K562 (cell line): ENCODE data around the gene IGIP. TPM values are rescaled to one million over a fixed set of nuclear protein-coding genes. Genes with fewer than 3 reads are reported as not detected.

Experiments
- CREBBP ChIP-seq: IDR thresholded peaks from one replicate; pipeline ENCODE4 v1.6.1; 2012; ENCODE audit warnings: low read depth, mild to moderate bottlenecking, control low read depth, inconsistent platforms, low read length
- DPF2 ChIP-seq: fragments of 450-650 bp; IDR thresholded peaks from 2 replicates; pipeline ENCODE4 v1.6.1; 2016
- FOXJ2 ChIP-seq: fragments of 200-800 bp; sonication (Bioruptor generic); IDR thresholded peaks from 2 replicates; pipeline ENCODE4 v1.6.1; 2016; ENCODE audit warnings: missing genetic modification characterization, missing compliant biosample characterization
- FOXK1 ChIP-seq: sonication (generic); formaldehyde crosslinking; IDR thresholded peaks from 2 replicates; pipeline ENCODE4 v1.8.0; 2022; ENCODE audit warnings: missing genetic modification reagents, mild to moderate bottlenecking, borderline replicate concordance
- HCFC1 ChIP-seq: IDR thresholded peaks from 2 replicates; pipeline ENCODE4 v1.6.1; 2012; ENCODE audit warnings: low read depth, low read length, improper control_type of control experiment
- HIVEP1 ChIP-seq: fragments of 250-450 bp; sonication (Bioruptor Pico); IDR thresholded peaks from 2 replicates; pipeline ENCODE4 v1.4.0; 2020; ENCODE audit warnings: mild to moderate bottlenecking
- SMAD1 ChIP-seq: fragments of 150-350 bp; IDR thresholded peaks from 2 replicates; pipeline ENCODE4 v1.6.1; 2014; ENCODE audit warnings: low read length, low read depth; ENCODE audit not compliant: partially characterized antibody
- SRSF1 ChIP-seq: fragments of 200-400 bp; formaldehyde crosslinking; IDR thresholded peaks from 2 replicates; pipeline ENCODE4 v1.6.1; 2017; ENCODE audit warnings: mild to moderate bottlenecking, low read depth, low read length, moderate library complexity
- TEAD2 ChIP-seq: fragments of 450-650 bp; IDR thresholded peaks from 2 replicates; pipeline ENCODE4 v1.6.1; 2016; ENCODE audit warnings: missing genetic modification characterization, control low read depth, missing compliant biosample characterization
- ZBED1 ChIP-seq: IDR thresholded peaks from 2 replicates; pipeline ENCODE4 v1.6.1; 2014
- ZNF431 ChIP-seq: sonication (generic); formaldehyde crosslinking; IDR thresholded peaks from 2 replicates; pipeline ENCODE4 v1.8.0; 2022; ENCODE audit warnings: mild to moderate bottlenecking, missing genetic modification reagents
- ZNF586 ChIP-seq: fragments of 450-650 bp; formaldehyde crosslinking; conservative IDR thresholded peaks from 2 replicates; pipeline ENCODE4 v1.4.0; 2020; ENCODE audit warnings: mild to moderate bottlenecking, moderate library complexity
- ZNF764 ChIP-seq: fragments of 250-450 bp; sonication (Bioruptor Pico); IDR thresholded peaks from 2 replicates; pipeline ENCODE4 v1.4.0; 2020; ENCODE audit warnings: low read depth, mild to moderate bottlenecking, moderate library complexity
- polyA plus RNA-seq, 8 experiments: library from polyadenylated mRNA; depleted of rRNA in 4 of 8; stranded (reverse) in 5 of 8; unstranded in 3 of 8; fragments of >200 nt; fragmentation: Nextera tagmentation in 2 of 8; fragmentation: Illumina TruSeq in 1 of 8; extraction: Ambion mirVana in 2 of 8; extraction: Trizol in 1 of 8; gene quantifications; 2 replicates each; pipeline versions ENCODE4 v1.2.1 to v1.2.3, GENCODE V29; 2011 to 2014; ENCODE audit warnings: inconsistent platforms in 1 of 8, missing spikeins in 1 of 8
- total RNA-seq, 7 experiments: library from RNA; depleted of rRNA in 6 of 7; stranded (reverse); fragments of >200 nt in 6 of 7; fragmentation: Illumina TruSeq in 2 of 7; extraction: Trizol in 2 of 7; gene quantifications; 2 replicates each; pipeline versions ENCODE4 v1.2.1 to v1.2.3, GENCODE V29; 2011 to 2021; ENCODE audit warnings: low replicate concordance in 1 of 7
- TF ChIP-seq, protein P1 (sequence below): fragments of 450-650 bp; IDR thresholded peaks from 2 replicates; pipeline ENCODE4 v1.6.1; 2016; ENCODE audit warnings: low read depth, mild to moderate bottlenecking, moderate library complexity
- TF ChIP-seq, protein P2 (sequence below), 3 experiments: fragments of 200-800 bp in 1 of 3; fragments of 250-450 bp in 1 of 3; fragments of 450-650 bp in 1 of 3; sonication (Bioruptor Pico) in 1 of 3; sonication (Bioruptor generic) in 1 of 3; formaldehyde crosslinking in 1 of 3; IDR thresholded peaks; 2 replicates each; pipeline versions ENCODE4 v1.6.1 to v1.8.0; 2016 to 2022; ENCODE audit warnings: mild to moderate bottlenecking in 2 of 3, missing genetic modification characterization in 2 of 3, missing compliant biosample characterization in 1 of 3, moderate library complexity in 1 of 3
- TF ChIP-seq, protein P3 (sequence below), 2 experiments: fragments of 450-650 bp in 1 of 2; sonication (generic) in 1 of 2; formaldehyde crosslinking; conservative IDR thresholded peaks; 2 replicates each; pipeline versions ENCODE4 v1.4.0 to v1.8.1; 2020 to 2022; ENCODE audit warnings: mild to moderate bottlenecking in 1 of 2, missing genetic modification reagents in 1 of 2
- TF ChIP-seq, protein P4 (sequence below): IDR thresholded peaks from 3 replicates; pipeline ENCODE4 v1.6.1; 2011; ENCODE audit warnings: borderline replicate concordance, mild to moderate bottlenecking; ENCODE audit not compliant: insufficient read length, insufficient read depth
- TF ChIP-seq, protein P5 (sequence below): fragments of 450-650 bp; IDR thresholded peaks from 2 replicates; pipeline ENCODE4 v1.6.1; 2017; ENCODE audit warnings: antibody characterized with exemption, mild to moderate bottlenecking

The IGIP gene
- total and polyA plus RNA-seq, 9 of the 15 experiments (the other 6 are each of a cell fraction or from before 2014, with no cell fraction given), result 0.52 to 1.6 (median 1.2) TPM

DNA sequence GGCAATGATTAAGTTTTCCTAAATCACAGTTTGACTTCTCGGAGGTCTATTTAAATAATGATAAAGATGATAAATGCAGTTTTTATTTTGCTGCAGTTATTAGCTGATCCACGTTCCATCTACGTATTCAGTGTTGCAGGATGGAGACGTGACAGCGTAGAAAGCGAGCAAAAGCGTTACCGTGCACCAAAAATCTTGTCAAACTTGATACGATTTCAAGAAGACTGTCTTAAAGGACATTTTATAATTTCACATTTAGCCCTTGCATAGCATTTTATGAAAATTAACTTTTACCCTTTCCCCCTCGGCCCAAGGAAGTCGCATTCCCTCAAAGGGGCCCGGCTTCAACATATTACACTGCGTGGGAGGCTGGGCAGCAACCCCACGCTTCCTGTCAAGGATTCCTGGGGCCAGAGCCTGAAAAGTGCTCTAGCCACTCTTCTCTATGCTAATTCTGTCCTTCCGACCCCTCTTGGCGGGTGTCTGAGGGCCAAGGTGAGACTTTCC is 18.9 kb upstream of the IGIP start (continued):
- TF ChIP-seq FOXJ2 (tag) (0 out of 2 replicates have a peak, but pooled peaks have one; percentile 27), HCFC1 (no peak), CREBBP (no peak), HIVEP1 (no peak), TEAD2 (tag) (no peak), ZNF764 (CRISPR knock-in tag) (no peak), DPF2 (peak; percentile 34; the same call in 1 of the 2 replicates), ZNF431 (CRISPR knock-in tag) (0 out of 2 replicates have a peak, but pooled peaks have one; percentile 18), SRSF1 (no peak), SMAD1 (no peak), FOXK1 (CRISPR knock-in tag) (peak; percentile 18; the same call in 1 of the 2 replicates), ZNF586 (CRISPR knock-in tag) (no peak), ZBED1 (no peak)
- TF ChIP-seq, protein P1, sequence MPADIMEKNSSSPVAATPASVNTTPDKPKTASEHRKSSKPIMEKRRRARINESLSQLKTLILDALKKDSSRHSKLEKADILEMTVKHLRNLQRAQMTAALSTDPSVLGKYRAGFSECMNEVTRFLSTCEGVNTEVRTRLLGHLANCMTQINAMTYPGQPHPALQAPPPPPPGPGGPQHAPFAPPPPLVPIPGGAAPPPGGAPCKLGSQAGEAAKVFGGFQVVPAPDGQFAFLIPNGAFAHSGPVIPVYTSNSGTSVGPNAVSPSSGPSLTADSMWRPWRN, result no peak
- TF ChIP-seq, protein P2, sequence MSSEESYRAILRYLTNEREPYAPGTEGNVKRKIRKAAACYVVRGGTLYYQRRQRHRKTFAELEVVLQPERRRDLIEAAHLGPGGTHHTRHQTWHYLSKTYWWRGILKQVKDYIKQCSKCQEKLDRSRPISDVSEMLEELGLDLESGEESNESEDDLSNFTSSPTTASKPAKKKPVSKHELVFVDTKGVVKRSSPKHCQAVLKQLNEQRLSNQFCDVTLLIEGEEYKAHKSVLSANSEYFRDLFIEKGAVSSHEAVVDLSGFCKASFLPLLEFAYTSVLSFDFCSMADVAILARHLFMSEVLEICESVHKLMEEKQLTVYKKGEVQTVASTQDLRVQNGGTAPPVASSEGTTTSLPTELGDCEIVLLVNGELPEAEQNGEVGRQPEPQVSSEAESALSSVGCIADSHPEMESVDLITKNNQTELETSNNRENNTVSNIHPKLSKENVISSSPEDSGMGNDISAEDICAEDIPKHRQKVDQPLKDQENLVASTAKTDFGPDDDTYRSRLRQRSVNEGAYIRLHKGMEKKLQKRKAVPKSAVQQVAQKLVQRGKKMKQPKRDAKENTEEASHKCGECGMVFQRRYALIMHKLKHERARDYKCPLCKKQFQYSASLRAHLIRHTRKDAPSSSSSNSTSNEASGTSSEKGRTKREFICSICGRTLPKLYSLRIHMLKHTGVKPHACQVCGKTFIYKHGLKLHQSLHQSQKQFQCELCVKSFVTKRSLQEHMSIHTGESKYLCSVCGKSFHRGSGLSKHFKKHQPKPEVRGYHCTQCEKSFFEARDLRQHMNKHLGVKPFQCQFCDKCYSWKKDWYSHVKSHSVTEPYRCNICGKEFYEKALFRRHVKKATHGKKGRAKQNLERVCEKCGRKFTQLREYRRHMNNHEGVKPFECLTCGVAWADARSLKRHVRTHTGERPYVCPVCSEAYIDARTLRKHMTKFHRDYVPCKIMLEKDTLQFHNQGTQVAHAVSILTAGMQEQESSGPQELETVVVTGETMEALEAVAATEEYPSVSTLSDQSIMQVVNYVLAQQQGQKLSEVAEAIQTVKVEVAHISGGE (CRISPR knock-in tag; IDR thresholded peaks at IDR 0.05), result peak in 1 of 3 experiments; percentile 53; a peak in 1 of 6 replicates
- TF ChIP-seq, protein P3, sequence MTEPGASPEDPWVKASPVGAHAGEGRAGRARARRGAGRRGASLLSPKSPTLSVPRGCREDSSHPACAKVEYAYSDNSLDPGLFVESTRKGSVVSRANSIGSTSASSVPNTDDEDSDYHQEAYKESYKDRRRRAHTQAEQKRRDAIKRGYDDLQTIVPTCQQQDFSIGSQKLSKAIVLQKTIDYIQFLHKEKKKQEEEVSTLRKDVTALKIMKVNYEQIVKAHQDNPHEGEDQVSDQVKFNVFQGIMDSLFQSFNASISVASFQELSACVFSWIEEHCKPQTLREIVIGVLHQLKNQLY (CRISPR knock-in tag; conservative IDR thresholded peaks at IDR 0.05), result 0 out of 4 replicates have a peak, but pooled peaks of 1 of the 2 experiments have one; percentile 6
- TF ChIP-seq, protein P4, sequence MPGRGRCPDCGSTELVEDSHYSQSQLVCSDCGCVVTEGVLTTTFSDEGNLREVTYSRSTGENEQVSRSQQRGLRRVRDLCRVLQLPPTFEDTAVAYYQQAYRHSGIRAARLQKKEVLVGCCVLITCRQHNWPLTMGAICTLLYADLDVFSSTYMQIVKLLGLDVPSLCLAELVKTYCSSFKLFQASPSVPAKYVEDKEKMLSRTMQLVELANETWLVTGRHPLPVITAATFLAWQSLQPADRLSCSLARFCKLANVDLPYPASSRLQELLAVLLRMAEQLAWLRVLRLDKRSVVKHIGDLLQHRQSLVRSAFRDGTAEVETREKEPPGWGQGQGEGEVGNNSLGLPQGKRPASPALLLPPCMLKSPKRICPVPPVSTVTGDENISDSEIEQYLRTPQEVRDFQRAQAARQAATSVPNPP, result no peak
- TF ChIP-seq, protein P5, sequence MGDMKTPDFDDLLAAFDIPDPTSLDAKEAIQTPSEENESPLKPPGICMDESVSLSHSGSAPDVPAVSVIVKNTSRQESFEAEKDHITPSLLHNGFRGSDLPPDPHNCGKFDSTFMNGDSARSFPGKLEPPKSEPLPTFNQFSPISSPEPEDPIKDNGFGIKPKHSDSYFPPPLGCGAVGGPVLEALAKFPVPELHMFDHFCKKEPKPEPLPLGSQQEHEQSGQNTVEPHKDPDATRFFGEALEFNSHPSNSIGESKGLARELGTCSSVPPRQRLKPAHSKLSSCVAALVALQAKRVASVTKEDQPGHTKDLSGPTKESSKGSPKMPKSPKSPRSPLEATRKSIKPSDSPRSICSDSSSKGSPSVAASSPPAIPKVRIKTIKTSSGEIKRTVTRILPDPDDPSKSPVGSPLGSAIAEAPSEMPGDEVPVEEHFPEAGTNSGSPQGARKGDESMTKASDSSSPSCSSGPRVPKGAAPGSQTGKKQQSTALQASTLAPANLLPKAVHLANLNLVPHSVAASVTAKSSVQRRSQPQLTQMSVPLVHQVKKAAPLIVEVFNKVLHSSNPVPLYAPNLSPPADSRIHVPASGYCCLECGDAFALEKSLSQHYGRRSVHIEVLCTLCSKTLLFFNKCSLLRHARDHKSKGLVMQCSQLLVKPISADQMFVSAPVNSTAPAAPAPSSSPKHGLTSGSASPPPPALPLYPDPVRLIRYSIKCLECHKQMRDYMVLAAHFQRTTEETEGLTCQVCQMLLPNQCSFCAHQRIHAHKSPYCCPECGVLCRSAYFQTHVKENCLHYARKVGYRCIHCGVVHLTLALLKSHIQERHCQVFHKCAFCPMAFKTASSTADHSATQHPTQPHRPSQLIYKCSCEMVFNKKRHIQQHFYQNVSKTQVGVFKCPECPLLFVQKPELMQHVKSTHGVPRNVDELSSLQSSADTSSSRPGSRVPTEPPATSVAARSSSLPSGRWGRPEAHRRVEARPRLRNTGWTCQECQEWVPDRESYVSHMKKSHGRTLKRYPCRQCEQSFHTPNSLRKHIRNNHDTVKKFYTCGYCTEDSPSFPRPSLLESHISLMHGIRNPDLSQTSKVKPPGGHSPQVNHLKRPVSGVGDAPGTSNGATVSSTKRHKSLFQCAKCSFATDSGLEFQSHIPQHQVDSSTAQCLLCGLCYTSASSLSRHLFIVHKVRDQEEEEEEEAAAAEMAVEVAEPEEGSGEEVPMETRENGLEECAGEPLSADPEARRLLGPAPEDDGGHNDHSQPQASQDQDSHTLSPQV, result no peak
